HG02571 (cell line): ENCODE measurements around the gene CCBE1.
"Not testable (repeated sequence)": the region's sequence is repeated elsewhere in the genome, so short reads cannot be mapped to it uniquely, and the experiment has no call there.

ENCODE experiments used
- ATAC-seq: cut with Tn5 transposase; IDR thresholded peaks from one replicate; pipeline ENCODE4 v1.9.1; 2021; ENCODE audit warnings: mild to moderate bottlenecking, moderate library complexity; ENCODE audit not compliant: unreplicated experiment

Gene CCBE1

GRCh38 chr18:59697236-59697932 lies at the start of gene CCBE1:
Gene CCBE1, minus strand, starts transcription at chr18:59697423.
- no peak for ATAC-seq

GRCh38 chr18:59744271-59744721 lies 47.1 kb upstream of the CCBE1 start:
- no peak for ATAC-seq

GRCh38 chr18:59743566-59743965 lies 46.3 kb upstream of the CCBE1 start:
- no peak for ATAC-seq

- no peak for ATAC-seq
Measured at GRCh38 chr18:59742325-59743111, 45.3 kb upstream of the CCBE1 start.

GRCh38 chr18:59740141-59740540 lies 42.9 kb upstream of the CCBE1 start:
- no peak for ATAC-seq

GRCh38 chr18:59737776-59738300 lies 40.6 kb upstream of the CCBE1 start:
- ATAC-seq: no peak

GRCh38 chr18:59737335-59737734 lies 40.1 kb upstream of the CCBE1 start:
- ATAC-seq: not testable (repeated sequence)

- no peak for ATAC-seq
Measured at GRCh38 chr18:59736061-59736460, 38.8 kb upstream of the CCBE1 start.

- ATAC-seq: no peak
Measured at GRCh38 chr18:59735269-59735860, 38.1 kb upstream of the CCBE1 start.

GRCh38 chr18:59733421-59733820 lies 36.2 kb upstream of the CCBE1 start:
- ATAC-seq: no peak

- no peak for ATAC-seq
Measured at GRCh38 chr18:59730896-59731295, 33.7 kb upstream of the CCBE1 start.

- no peak for ATAC-seq
Measured at GRCh38 chr18:59729781-59730180, 32.6 kb upstream of the CCBE1 start.

GRCh38 chr18:59728816-59729215 lies 31.6 kb upstream of the CCBE1 start:
- no peak for ATAC-seq

- no peak for ATAC-seq
Measured at GRCh38 chr18:59725142-59725541, 27.9 kb upstream of the CCBE1 start.

- ATAC-seq: no peak
Measured at GRCh38 chr18:59724103-59724502, 26.9 kb upstream of the CCBE1 start.

GRCh38 chr18:59721931-59722330 lies 24.7 kb upstream of the CCBE1 start:
- ATAC-seq: no peak

GRCh38 chr18:59721211-59721610 lies 24.0 kb upstream of the CCBE1 start:
- ATAC-seq: no peak

- ATAC-seq: no peak
Measured at GRCh38 chr18:59719544-59720181, 22.4 kb upstream of the CCBE1 start.

- no peak for ATAC-seq
Measured at GRCh38 chr18:59718464-59719157, 21.4 kb upstream of the CCBE1 start.

- no peak for ATAC-seq
Measured at GRCh38 chr18:59718108-59718463, 20.9 kb upstream of the CCBE1 start.

GRCh38 chr18:59717291-59717690 lies 20.1 kb upstream of the CCBE1 start:
- ATAC-seq: no peak
